T follicular helper cell (primary cell): ENCODE results near the gene VPS16.
"Not testable (repeated sequence)": the region's sequence is repeated elsewhere in the genome, so short reads cannot be mapped to it uniquely, and the experiment has no call there.

Source experiments
- DNase-seq: peaks from one replicate; pipeline ENCODE4 v3.0.0-alpha.2; 2020; ENCODE audit warnings: low read depth

VPS16 gene

GRCh38 chr20:2807019-2807418 lies 33.5 kb upstream of the VPS16 start:
- no peak for DNase-seq

- DNase-seq = not testable (repeated sequence)
These were observed 32.6 kb upstream of the VPS16 start for GRCh38 chr20:2807929-2808328.

- DNase-seq = no peak
These were observed 30.9 kb upstream of the VPS16 start for GRCh38 chr20:2809690-2810089.

GRCh38 chr20:2812189-2812588 lies 28.4 kb upstream of the VPS16 start:
- DNase-seq = no peak

GRCh38 chr20:2814076-2814475 lies 26.5 kb upstream of the VPS16 start:
- no peak for DNase-seq

- no peak for DNase-seq
These were observed 25.9 kb upstream of the VPS16 start, which contains the start of gene C20orf141 for GRCh38 chr20:2814587-2815051. C20orf141 (plus strand) TSS chr20:2814987; CDS start chr20:2815185, 198 bp downstream.

GRCh38 chr20:2815242-2815900 lies 25.2 kb upstream of the VPS16 start:
- no peak for DNase-seq

- DNase-seq = no peak
These were observed 24.4 kb upstream of the VPS16 start, which contains the start of gene TMEM239 for GRCh38 chr20:2816030-2816582. TMEM239 (plus strand) TSS chr20:2816364; CDS start chr20:2816555, 191 bp downstream.

GRCh38 chr20:2816583-2817340 lies 23.8 kb upstream of the VPS16 start:
- no peak for DNase-seq

GRCh38 chr20:2817341-2817726 lies 23.2 kb upstream of the VPS16 start:
- no peak for DNase-seq

- no peak for DNase-seq
These were observed 22.5 kb upstream of the VPS16 start for GRCh38 chr20:2817891-2818595.

- no peak for DNase-seq
These were observed 20.3 kb upstream of the VPS16 start for GRCh38 chr20:2820084-2820895.

- no peak for DNase-seq
These were observed 19.4 kb upstream of the VPS16 start for GRCh38 chr20:2820896-2821869.

- DNase-seq = peak; percentile 18
These were observed 18.5 kb upstream of the VPS16 start for GRCh38 chr20:2822073-2822472.

- no peak for DNase-seq
These were observed 14.8 kb upstream of the VPS16 start for GRCh38 chr20:2825761-2826160.

GRCh38 chr20:2826655-2827054 lies 13.9 kb upstream of the VPS16 start:
- no peak for DNase-seq

GRCh38 chr20:2829376-2829775 lies 11.2 kb upstream of the VPS16 start:
- DNase-seq = no peak

- DNase-seq = not testable (repeated sequence)
These were observed 9.3 kb upstream of the VPS16 start for GRCh38 chr20:2831206-2831605.

- no peak for DNase-seq
These were observed 6.8 kb upstream of the VPS16 start for GRCh38 chr20:2833761-2834160.
